Measurements from ENCODE around the gene DNAI1.

Gene DNAI1

DNA sequence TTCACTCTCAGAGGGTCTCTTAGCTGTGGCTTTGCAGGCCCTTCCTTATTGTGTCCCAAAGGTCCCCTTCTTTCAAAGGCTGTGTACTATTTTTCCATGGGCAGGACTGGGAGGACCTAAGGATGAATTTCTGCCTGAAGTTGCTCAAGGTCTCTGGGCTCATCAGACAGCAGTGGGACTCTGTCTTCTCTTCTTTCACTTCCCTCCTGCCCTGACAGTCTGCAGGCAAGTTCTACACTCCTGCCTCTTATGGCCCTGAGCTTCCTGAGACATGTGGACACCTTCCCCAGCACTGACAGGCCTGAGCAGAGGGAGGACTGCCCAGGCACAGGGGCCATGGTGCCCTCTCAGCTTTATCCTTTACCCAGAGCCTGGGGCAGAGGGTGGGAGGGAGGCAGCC is 49.4 kb downstream of the DNAI1 start:
- DNase-seq (ENCODE audit: low read depth): no peak
- no peak overlapping the region for H3K4me3 ChIP-seq (ENCODE audit: low read depth, low read length)

DNA sequence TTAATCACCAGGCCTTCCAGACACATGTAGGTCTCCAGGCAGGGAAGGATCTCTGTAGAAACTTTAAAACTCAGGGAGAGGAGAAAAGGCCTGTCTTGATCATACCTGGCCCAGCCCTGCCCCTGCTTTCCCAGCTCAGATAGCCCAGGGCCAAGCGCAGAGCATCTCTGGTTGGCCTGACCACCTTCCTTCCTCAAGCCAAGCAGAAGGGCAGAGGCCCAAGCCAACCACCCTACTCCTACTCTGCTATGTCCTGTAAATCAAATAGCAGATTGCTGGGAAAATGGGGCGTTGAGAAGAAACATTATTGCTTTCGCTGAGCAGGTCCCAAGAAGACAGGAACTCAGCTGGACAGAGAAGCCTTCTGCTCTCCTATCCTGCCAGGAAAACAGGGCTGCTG is 49.9 kb downstream of the DNAI1 start:
- no peak overlapping the region for H3K4me3 ChIP-seq (ENCODE audit: low read depth, low read length)
- DNase-seq (ENCODE audit: low read depth): no peak

DNA sequence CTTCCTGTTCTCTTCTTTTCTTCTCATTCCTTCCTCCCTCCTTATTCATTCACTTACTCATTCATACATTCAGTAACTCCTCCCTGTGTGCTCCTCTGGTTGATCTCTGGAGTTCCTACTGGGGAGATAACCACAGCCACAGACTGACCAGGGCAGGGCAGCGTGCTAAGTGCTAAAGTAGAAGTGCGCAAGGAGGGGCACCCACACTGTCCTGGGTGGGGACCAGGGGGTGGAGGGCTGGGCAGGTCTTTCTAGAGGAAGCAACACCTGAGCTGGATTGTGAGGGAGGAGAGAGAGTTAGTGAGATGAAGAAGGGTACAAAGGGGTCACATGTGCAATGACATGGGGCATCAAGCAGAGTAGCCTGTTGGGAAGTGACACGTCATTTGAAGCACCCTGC is 50.3 kb downstream of the DNAI1 start:
- H3K4me3 ChIP-seq (ENCODE audit: low read depth, low read length): no peak overlapping the region
- no peak for DNase-seq (ENCODE audit: low read depth)

DNA sequence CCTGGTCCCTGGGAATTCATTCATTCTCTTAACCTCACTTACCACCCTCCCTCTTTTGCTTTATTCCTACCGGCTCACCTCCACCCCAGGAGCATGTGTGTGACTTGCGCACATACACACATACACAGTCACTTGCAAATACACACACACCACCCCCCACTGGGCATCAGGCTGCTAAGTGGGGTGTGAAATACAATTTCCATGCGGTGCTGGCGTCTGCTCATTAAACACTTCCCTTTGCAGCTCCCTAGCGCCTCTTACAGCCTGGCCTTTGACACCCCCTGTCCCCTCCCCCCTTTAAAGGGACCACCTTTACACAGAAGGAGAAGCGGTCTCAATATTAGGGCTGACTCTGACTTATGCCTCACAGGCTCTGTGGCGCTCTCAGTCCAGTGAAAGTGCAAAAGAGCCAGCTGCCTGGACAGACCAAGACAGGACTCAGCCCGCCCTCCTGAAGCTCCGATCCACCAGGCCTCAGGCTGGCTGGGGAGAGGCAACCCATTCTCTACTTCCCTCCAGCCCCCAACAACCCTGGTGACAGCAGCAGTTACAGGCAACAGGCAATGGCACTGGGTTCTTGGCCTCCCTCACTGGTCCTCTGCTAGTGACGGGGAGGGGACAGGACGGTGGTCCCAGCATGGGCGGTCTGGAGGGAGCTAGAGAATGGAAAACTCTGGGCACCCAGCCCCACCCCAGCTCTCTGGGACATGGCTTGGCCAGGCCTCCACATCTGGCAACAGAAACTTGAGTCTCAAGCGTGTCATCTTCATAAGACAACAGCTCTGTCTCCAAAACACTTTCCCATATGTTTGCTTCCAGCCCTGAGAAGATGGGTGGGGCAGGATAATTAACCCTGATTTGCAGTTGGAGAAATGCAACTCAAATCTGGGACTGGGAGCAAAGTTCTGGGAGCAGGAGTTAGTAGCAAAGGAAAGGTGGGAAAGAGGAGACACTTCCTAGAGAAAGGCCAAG is 52.2 kb downstream of the DNAI1 start:
- DNase-seq (ENCODE audit: low read depth): no peak
- H3K4me3 ChIP-seq (ENCODE audit: low read depth, low read length): no peak overlapping the region

DNA sequence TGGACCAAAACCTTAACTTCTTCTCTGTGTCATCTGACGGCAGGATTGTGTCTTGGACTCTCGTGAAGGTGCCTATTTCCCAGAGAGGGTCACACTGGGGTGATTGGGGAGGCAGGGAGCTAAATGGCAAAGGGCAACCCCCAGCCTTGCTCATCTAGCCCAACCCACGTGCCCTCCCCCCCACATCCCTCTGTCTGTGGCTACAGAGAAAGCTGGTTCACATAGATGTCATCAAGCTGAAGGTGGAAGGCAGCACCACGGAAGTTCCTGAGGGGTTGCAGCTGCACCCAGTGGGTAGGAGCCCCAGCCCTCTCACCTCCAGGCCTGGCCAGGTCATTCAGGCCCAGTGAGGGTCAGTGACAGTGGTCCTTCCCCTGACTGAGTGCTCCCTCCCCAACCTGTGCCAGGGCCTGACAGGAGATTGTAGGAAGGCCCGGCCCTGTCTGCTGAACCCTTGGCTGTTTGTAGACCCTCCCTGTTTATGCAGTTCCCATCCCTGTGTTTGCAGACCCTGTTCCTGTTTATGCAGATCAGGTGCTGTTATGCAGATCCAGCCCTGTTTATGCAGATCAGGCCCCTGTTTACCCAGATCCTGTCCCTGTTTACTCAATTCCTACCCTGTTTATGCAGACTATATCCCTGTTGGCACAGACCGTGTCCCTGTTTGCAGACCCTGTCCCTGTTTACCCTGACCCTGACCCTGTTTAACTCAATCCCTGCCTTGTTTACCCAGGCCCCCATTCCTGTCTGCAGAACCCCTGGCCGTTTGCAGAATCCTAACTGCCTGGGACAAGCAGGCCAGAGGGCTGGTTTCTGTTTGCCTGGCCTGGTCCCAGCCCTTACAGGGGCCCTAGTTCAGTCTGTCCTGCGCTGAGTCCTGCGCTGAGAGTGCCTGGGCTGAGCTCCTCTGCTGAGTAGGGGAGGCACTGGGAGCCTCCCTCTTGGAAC is 53.8 kb downstream of the DNAI1 start:
- no peak for DNase-seq (ENCODE audit: low read depth)
- H3K4me3 ChIP-seq (ENCODE audit: low read depth, low read length): no peak overlapping the region

DNA sequence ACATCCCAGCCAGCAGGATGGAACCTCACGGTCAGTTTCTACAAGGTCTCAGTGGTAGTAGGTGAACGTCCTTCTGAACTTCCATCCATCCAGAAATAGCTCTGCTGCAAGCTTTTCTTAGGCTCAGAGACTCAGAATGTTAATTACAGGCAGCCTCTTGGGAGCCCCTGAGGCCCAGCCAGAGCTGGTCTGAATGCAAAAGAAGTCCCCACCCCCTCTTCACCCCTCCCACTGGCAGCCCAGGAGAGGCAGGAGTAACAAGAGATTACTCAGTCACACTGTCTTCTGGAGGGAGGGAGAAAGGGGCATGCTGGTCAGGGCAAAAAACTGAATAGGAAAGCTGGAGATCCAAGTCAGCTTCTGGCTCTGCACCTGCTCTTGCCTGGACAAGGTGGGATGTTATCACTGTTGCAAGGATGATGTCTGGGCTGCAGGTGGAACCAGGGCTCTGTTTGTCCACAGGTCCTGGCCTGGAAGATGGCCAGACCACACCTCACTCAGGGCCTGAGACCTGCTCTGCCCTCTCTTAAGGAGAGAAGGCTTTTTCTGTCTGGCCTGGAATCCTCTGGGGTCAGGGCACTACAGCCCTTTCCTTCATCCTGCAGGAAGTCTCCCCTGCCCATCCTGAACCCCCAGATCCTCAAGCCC is 55.1 kb downstream of the DNAI1 start:
- DNase-seq (ENCODE audit: low read depth): peak; percentile 19

DNA sequence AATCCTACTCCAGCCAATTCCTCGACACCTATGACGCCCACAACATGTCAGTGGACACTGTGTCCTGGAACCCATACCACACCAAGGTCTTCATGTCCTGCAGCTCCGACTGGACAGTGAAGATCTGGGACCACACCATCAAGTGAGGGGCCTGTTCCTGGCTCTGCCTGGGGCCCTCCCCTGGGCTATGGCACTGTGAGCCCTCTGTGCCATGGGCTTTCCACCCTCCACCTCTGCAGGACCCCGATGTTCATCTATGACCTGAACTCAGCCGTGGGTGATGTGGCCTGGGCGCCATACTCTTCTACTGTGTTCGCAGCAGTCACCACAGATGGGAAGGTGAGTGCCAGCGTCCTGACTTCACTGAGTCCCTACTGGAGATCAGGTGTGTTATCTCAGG is 55.8 kb downstream of the DNAI1 start:
- DNase-seq (ENCODE audit: low read depth): no peak
- H3K4me3 ChIP-seq (ENCODE audit: low read depth, low read length): no peak overlapping the region

More for the DNA sequence above, 55.1 kb downstream of the DNAI1 start:
- no peak overlapping the region for H3K4me3 ChIP-seq (ENCODE audit: low read depth, low read length)

DNA sequence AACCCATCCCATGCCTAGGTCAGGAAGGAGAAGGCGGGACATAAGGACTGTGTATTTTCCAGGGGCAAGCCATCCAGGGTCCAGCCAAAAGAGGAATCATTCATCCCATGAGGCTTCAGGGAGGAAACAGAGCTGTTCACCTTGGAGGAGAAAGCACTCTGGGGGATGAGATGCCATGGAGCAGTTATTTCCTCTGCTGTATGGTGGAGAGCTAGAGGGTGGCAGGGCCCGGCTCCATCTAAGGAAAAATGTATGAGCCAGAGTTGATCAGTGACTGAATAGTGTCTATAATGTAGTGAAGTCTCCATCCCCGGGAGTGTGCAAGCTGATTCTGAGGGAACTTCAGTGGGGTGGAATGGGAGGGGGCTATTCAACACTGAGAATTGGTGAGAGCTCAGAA is 56.2 kb downstream of the DNAI1 start:
- no peak overlapping the region for H3K4me3 ChIP-seq (ENCODE audit: low read depth, low read length)
- DNase-seq (ENCODE audit: low read depth): no peak

DNA sequence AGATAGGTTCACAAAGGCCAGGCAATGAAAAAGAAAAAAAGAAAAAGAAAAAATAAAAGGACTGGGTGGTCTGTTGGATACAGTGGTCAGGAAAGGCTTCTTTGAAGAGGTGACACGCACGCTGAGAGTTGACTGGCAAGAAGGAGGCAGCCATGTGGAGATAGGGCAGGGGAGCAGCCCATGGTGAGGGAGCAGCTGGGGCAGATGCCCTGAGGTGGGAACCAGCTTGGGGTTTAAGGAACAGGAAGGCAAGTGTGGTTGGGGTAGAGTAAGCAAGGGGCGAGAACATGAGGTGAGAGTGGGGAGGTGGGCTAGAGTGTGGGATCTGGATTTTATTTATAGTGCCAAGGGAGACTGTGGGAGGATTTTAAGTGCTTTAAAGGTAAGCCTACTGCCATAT is 57.4 kb downstream of the DNAI1 start:
- no peak overlapping the region for H3K4me3 ChIP-seq (ENCODE audit: low read depth, low read length)

DNA sequence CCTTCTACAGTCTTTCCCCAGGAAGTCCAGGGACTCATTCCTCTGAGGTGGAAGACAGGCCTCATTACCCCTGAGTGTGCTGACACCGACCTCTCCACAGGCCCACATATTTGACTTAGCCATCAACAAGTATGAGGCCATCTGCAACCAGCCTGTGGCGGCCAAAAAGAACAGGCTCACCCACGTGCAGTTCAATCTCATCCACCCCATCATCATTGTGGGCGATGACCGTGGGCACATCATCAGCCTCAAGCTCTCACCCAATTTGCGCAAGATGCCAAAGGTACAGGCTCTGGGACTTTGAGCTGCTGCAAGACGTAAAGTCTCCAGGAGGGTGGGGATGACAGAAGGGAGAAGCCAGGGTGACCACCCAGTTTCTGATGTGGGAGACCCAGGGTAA is 58.6 kb downstream of the DNAI1 start:
- DNase-seq (ENCODE audit: low read depth): no peak
- no peak overlapping the region for H3K4me3 ChIP-seq (ENCODE audit: low read depth, low read length)

More for the DNA sequence above, 57.4 kb downstream of the DNAI1 start:
- DNase-seq (ENCODE audit: low read depth): no peak

DNA sequence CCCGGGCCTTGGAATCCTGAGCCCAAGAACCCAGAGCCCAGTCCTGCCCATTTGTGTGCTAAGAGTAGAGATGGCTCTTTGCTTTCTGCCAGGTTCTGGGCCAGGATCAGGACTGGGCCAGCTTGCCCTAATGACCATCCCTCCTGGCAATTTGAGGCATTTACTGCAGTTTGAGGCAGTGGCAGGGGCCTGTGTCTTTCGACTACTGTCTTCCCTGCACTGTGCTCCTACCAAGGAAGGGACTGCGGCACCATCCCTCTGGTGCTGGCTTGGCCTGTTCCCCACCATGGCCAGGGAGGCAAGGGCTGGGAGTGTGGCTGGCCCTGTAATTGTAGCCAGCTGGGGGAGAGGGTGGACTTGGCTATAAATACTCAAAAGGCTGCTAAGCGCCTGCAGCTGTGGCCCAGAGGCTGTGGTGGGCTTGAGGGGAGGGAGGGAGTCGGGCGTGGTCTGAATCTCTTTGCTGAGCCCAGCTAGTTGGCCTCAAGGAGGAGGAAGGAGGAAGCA is 59.6 kb downstream of the DNAI1 start:
- DNase-seq (ENCODE audit: low read depth): no peak
- H3K4me3 ChIP-seq (ENCODE audit: low read depth, low read length): no peak overlapping the region

DNA sequence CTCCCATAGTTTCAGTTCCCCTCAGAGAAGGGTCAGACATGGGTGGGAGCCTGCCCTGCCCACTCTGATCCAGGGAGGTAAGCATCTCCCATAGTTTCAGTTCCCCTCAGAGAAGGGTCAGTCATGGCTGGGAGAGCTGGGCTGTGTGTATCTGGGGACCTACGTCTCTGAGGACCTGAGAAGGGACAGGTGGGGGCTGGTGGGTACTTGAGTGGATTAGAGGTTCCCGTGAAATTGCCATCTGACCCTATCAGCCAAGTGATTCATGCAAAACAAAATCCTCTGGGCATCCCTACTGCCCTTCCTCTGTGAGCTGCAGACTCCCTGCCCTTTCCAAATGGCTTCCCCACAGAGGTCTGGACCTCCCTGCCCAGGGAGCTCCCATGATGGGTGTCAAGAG is 60.3 kb downstream of the DNAI1 start:
- no peak overlapping the region for H3K4me3 ChIP-seq (ENCODE audit: low read depth, low read length)
- no peak for DNase-seq (ENCODE audit: low read depth)

DNA sequence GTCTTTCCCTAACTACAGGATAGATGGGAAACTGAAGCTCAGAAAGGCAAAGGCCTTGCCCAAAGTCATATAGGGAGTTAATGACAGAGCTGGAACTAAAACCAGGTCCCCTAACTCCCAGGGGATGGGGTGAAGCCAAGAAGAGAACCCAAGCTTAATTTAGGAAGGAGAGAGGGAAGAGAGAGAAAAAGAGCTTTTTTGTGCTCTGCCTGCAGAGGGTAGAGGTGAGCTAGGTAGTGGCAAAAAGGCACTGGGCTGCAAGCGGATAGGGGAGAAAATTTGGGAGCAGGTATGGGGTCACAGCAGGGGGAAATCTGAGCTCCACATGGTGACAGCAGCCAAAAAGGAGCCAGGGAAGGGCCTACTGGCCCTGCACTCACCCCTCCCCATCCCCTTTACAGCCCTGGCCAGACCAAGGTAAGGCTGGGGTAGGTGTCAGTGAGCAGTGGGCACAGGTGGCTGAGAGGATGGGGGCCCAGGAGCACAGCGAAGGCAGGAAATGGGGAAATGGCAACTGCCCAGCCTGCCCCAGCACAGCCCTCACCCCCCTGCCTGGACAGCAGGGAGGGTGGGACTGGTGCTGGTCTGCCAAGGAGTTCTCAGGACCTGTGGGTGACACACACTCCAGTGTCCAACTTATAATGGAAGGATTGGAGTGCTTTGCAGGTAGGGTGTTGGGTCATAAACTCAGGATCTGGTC is 60.9 kb downstream of the DNAI1 start:
- no peak for DNase-seq (ENCODE audit: low read depth)
- no peak overlapping the region for H3K4me3 ChIP-seq (ENCODE audit: low read depth, low read length)

DNA sequence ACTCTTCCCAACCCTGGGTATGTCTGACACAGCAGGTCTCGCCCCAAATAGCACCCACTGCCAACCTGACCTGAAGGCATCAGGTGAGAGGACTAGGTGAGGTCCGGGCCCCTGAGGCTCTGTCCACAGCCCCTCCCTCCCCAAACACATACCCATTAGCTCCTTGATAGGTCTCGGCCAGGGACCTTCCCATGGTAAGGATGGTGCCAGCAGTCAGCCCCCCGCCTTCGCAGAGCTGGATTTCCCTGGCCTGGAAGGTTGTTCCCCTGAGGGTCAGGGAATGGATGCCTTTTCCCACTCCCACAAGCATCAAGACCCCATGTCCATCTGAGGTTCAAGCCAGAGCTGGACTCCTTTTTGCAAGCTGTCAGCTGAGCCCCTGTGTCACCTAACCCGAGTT is 61.5 kb downstream of the DNAI1 start:
- DNase-seq (ENCODE audit: low read depth): no peak
- no peak overlapping the region for H3K4me3 ChIP-seq (ENCODE audit: low read depth, low read length)

DNA sequence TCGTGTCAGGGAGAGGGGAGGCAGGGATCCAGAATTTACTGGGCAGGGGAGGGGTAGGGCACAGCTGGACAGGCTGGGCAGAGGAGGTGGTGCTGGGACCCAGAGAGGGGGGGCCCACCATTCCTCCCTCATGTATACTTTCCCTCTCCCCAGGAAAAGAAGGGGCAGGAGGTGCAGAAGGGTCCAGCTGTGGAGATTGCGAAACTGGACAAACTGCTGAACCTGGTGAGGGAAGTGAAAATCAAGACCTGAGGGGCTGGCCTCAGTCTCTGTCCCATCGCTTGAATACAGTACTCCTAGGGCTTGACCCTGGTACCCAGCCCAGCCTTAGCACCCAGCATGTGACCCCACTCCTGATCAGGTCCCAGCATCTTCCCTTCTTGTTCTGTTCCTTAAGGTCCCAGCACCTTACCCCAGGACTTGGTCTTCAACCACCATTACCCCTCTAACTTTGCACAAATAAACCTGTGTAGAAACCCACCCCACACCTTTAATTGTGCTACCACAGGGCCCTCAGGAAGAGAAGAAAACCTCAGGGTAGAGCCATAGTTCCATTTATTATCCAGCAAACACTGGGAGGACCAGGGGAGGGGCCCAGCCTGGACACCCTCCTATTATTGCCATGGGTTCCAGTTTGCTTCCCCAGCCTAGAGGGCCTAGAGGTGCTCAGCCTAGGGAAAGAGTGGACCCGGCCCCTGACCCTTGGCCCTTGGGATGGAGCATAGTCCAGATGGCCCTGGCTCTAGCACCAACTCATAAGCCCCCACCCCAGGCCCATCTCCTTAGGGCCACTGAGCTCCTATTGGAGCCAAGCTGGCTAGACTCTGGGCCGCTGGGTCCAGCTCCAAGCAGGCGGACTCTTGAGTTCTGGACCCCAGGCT is 62.1 kb downstream of the DNAI1 start:
- no peak overlapping the region for H3K4me3 ChIP-seq (ENCODE audit: low read depth, low read length)
- DNase-seq (ENCODE audit: low read depth): no peak

DNA sequence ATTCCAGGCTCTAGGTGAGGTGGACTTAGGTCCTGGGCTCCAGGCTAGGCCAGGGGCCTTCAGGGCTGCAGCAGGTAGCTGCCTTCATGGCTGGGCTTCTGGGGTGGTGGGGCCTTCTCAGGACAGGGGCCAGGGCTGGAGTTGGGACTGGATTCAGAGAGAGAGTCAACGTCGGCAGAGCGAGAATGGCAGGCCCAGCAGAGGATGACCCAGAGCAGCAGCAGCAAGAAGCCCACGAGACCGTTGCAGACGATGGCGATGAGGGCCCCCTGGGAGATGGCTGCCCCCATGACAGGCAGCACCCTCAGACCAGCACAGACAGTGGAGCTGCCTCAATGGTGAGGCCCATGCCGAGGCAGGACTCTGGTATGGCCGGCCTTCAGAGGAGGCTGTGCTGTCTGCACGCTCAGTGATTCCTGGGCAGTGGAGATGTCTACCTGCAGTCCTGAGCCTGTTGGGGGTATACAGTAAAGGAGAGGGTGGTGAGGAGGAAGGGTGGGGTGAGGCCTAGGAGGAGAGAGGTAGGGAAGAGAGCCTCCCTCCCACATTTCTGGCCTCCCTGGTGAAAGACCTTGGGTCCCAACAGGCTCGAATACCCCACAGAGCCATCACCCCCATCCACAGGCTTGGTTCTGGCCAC is 62.9 kb downstream of the DNAI1 start:
- no peak for DNase-seq (ENCODE audit: low read depth)
- H3K4me3 ChIP-seq (ENCODE audit: low read depth, low read length): no peak overlapping the region

DNA sequence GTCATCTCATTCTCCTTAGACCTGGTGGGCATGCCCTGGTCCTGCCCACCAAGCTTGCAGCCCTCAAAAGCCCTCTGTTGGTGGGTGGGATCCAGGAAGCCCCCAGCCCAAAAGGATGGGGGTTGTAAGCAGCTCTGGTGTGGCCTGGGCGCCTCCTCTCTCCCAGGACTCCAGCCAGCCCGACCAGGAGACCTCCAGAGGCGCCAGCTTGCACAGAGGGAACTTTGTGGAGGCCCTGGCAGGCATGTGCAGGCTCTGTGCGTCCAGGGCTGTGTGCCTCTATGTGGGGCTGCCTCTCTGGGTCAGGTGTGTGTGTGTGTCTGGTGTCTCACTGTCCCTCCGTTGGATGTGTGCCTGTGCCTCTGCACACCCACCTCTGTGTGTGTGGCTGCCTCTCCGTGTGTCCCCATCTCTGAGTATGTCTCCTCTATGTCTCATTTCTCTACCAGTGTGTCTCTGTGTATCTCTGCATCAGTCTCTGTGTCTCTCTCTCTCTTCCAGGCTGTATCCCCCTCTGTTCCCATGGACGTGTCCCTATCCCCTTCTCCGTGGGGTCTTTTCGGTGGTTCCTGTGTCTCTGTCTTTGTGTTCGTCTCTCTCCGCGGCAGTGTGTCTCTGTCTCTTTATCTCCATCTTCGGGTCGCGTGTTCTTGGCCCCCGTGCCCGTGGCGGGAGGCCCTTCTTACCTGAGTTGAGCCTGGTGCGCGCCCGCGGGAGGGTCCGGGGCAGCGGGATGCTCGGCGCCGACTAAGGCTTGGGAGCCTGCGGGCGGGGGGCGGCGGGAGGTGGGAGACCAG is 63.7 kb downstream of the DNAI1 start:
- DNase-seq (ENCODE audit: low read depth): no peak
- peak overlapping the region; percentile 38 for H3K4me3 ChIP-seq (ENCODE audit: low read depth, low read length)

Data from skeletal muscle cell (primary cell).